OCI-LY1 (cell line): ENCODE data around the gene KIN.

ENCODE experiments used
- CTCF ChIP-seq: fragments of 200-600 bp; sonication (generic), shearing (Covaris generic); IDR thresholded peaks from 2 replicates; pipeline ENCODE4 v1.5.1; 2017; ENCODE audit warnings: mild to moderate bottlenecking, antibody characterized with exemption, low read length, moderate library complexity, mixed read lengths
- EZH2 ChIP-seq: fragments of 200-600 bp; sonication (generic), shearing (Covaris generic); IDR thresholded peaks from 2 replicates; pipeline ENCODE4 v1.8.0; 2017; ENCODE audit warnings: borderline replicate concordance, mixed run types, mild to moderate bottlenecking, antibody characterized with exemption, low read length, moderate library complexity, mixed read lengths

DNA sequence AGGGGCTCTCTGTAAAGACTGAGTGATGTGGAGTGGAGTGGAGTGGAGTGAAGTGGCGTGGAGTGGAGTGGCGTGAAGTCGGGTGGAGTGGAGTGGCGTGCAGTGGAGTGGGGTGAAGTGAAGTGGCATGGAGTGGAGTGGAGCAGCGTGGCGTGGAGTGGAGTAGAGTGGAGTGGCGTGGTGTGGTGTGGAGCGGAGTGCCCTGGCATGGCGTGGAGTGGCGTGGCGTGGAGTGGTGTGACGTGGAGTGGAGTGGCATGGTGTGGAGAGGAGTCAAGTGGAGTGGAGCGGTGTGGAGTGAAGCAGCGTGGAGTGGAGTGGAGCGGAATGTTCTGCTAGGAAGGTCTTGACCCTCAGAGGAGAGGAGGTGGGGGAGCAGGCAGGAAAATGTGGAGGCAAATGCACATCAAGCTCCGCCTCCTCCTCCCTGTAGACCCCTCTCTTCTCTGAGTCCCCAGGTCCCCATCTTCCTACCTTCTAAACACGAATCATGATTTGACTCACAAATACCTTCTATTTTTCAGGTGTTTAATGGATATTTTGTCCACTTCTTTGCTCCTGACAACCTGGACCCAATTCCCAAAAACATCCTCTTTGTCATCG is 64.8 kb downstream of the KIN start:
- TF ChIP-seq CTCF: no peak
- TF ChIP-seq EZH2: no peak
